ENCODE results near the gene RAB31.
A peak's percentile ranks its signal among the peaks of the same experiment; 100 is the strongest.

The RAB31 gene

GRCh38 chr18:9872823-9873222, 164.7 kb downstream of the RAB31 start:
- H3K27ac ChIP-seq = no peak overlapping the region
- no peaks in the 10 kb centered on the region for H3K27me3 ChIP-seq (ENCODE audit: insufficient read depth, low read depth, severe bottlenecking)
- H3K36me3 ChIP-seq = no peaks in the 10 kb centered on the region
- H3K4me3 ChIP-seq (ENCODE audit: low read depth, low read length) = no peak overlapping the region
- no peak for DNase-seq
- TF ChIP-seq, protein P1, sequence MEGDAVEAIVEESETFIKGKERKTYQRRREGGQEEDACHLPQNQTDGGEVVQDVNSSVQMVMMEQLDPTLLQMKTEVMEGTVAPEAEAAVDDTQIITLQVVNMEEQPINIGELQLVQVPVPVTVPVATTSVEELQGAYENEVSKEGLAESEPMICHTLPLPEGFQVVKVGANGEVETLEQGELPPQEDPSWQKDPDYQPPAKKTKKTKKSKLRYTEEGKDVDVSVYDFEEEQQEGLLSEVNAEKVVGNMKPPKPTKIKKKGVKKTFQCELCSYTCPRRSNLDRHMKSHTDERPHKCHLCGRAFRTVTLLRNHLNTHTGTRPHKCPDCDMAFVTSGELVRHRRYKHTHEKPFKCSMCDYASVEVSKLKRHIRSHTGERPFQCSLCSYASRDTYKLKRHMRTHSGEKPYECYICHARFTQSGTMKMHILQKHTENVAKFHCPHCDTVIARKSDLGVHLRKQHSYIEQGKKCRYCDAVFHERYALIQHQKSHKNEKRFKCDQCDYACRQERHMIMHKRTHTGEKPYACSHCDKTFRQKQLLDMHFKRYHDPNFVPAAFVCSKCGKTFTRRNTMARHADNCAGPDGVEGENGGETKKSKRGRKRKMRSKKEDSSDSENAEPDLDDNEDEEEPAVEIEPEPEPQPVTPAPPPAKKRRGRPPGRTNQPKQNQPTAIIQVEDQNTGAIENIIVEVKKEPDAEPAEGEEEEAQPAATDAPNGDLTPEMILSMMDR (IDR thresholded peaks at IDR 0.05; ENCODE audit: low read depth, low read length) = no peak
- H3K9me3 ChIP-seq (ENCODE audit: severe bottlenecking) = no peaks in the 10 kb centered on the region

DNA sequence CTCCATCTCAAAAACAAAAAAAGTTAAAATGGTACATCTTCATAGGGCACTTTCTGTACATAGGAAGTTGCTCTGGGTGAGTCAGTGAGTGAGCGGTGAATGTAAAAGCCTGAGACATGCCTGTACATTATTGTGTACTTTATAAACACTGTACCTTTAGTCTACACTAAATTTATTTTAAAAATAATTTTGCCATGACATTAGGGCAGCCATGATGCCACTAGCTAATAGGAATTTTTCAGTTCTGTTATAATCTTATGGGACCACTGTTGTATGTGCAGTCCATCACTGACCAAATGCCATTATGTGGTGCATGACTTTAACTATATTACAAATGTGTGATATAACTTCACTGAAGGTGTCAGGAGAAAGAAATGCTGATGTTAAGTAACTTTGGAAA, 166.6 kb downstream of the RAB31 start:
- H3K9me3 ChIP-seq (ENCODE audit: severe bottlenecking) = no peaks in the 10 kb centered on the region
- H3K27ac ChIP-seq = no peak overlapping the region
- H3K36me3 ChIP-seq = no peaks in the 10 kb centered on the region
- no peaks in the 10 kb centered on the region for H3K27me3 ChIP-seq (ENCODE audit: insufficient read depth, low read depth, severe bottlenecking)
- TF ChIP-seq, protein P1 (IDR thresholded peaks at IDR 0.05; ENCODE audit: low read depth, low read length) = no peak
- no peak overlapping the region for H3K4me3 ChIP-seq (ENCODE audit: low read depth, low read length)
- DNase-seq = no peak

- DNase-seq = no peak
- no peaks in the 10 kb centered on the region for H3K36me3 ChIP-seq
- no peaks in the 10 kb centered on the region for H3K27me3 ChIP-seq (ENCODE audit: insufficient read depth, low read depth, severe bottlenecking)
- no peak overlapping the region for H3K4me3 ChIP-seq (ENCODE audit: low read depth, low read length)
- no peaks in the 10 kb centered on the region for H3K9me3 ChIP-seq (ENCODE audit: severe bottlenecking)
- no peak overlapping the region for H3K27ac ChIP-seq
- TF ChIP-seq, protein P1 (IDR thresholded peaks at IDR 0.05; ENCODE audit: low read depth, low read length) = no peak
Measured at GRCh38 chr18:9876212-9876866, 168.2 kb downstream of the RAB31 start.

DNA sequence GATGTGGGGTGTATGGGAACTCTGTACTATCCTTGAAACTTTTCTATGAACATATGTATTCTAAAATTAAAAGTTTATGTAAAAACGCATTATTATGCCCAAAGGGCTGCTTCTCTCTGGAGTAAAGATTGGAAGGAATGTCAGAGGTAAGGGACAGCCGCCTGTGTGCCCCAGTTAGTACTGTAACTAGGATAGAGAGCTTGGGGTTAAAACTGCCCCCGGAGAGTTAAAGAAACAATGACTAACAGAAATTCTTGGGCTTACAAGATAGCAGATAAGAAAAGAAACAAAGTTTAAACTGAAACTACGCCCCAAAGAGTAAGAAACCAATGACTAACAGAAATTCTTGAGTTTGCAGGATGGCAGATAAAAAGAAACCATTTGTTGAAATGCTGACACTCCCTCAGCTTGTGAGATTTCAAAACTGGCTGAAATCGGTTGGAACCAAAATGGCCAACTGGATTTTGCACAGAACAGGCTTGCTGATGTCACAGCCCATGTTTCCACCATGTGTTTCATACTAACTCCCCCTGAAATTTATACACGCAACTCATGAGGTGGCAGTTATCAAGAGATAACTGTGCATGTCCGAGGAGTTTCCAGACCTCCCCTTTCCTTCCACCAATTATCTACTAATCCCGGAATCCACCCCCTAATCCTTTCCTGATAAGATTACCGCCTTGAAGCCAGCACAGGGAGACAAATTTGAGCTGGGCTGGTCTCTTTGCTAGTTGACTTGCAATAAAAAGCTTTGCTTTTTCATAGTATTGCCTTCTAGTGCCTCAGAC, 169.0 kb downstream of the RAB31 start:
- peak; percentile 68 for DNase-seq
- Histone ChIP-seq H3K9me3 (ENCODE audit: severe bottlenecking) (no peaks in the 10 kb centered on the region), H3K36me3 (no peaks in the 10 kb centered on the region), H3K27ac (no peak overlapping the region), H3K27me3 (ENCODE audit: insufficient read depth, low read depth, severe bottlenecking) (no peaks in the 10 kb centered on the region), H3K4me3 (ENCODE audit: low read depth, low read length) (no peak overlapping the region)
- TF ChIP-seq, protein P1 (IDR thresholded peaks at IDR 0.05; ENCODE audit: low read depth, low read length) = no peak

GRCh38 chr18:9877655-9878014, 169.5 kb downstream of the RAB31 start:
- Histone ChIP-seq H3K27ac (no peak overlapping the region), H3K27me3 (ENCODE audit: insufficient read depth, low read depth, severe bottlenecking) (no peaks in the 10 kb centered on the region), H3K36me3 (no peaks in the 10 kb centered on the region), H3K4me3 (ENCODE audit: low read depth, low read length) (no peak overlapping the region), H3K9me3 (ENCODE audit: severe bottlenecking) (no peaks in the 10 kb centered on the region)
- TF ChIP-seq, protein P1 (IDR thresholded peaks at IDR 0.05; ENCODE audit: low read depth, low read length) = no peak
- DNase-seq = no peak

Data from WERI-Rb-1 (cell line).